GM10266 (cell line): ENCODE data around the gene APOC3.

Source experiments
- DNase-seq: peaks from one replicate; pipeline ENCODE4 v3.0.0; 2012; ENCODE audit errors: extremely low spot score
- TF ChIP-seq, protein P1 (sequence below): IDR thresholded peaks from 2 replicates; pipeline ENCODE4 v1.5.1; 2012; ENCODE audit warnings: mild to moderate bottlenecking, low read depth; ENCODE audit not compliant: control insufficient read depth, insufficient read depth; ENCODE audit errors: missing control alignments

The APOC3 gene

DNA sequence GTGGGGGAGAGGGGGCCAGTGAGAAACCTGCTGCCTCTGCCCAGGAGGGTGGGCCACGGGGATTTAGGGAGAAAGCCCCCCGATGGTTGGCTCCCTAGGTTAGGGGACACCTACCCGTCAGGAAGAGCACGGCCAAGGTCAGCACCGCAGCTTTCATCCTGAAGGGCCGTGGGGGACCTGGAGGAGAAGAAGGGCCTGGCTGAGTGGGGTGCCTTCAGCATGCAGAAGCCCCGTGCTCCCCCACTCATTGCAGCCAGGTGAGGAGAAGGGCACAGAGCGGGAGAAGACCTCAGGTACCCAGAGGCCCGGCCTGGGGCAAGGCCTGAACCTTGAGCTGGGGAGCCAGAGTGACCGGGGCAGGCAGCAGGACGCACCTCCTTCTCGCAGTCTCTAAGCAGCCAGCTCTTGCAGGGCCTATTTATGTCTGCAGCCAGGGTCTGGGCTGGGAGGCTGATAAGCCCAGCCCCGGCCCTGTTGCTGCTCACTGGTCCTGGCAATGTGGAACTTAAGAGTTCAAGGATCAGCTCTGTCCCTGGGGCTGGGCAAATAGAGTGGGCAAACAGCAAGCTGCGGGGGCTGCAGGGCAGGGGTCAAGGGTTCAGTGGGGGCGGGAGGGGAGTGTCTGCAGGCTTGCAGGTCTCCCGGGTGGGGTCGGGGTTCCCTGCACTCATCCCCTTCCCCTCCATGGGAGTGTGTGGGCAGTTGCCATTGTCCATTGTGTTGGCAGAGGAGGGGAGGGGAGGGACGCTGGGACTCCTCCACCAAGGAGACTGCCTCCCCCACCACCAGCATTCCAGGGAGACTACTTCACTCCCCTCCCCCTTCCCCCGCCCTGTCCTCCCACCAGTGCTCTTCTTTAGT is 7.8 kb downstream of the APOC3 start, which contains the start of gene APOA1:
Gene APOA1 (minus strand): TSS at position 392 of the 861 bp plus-strand sequence. CDS start 235 bp downstream, at position 157.
- TF ChIP-seq, protein P1, sequence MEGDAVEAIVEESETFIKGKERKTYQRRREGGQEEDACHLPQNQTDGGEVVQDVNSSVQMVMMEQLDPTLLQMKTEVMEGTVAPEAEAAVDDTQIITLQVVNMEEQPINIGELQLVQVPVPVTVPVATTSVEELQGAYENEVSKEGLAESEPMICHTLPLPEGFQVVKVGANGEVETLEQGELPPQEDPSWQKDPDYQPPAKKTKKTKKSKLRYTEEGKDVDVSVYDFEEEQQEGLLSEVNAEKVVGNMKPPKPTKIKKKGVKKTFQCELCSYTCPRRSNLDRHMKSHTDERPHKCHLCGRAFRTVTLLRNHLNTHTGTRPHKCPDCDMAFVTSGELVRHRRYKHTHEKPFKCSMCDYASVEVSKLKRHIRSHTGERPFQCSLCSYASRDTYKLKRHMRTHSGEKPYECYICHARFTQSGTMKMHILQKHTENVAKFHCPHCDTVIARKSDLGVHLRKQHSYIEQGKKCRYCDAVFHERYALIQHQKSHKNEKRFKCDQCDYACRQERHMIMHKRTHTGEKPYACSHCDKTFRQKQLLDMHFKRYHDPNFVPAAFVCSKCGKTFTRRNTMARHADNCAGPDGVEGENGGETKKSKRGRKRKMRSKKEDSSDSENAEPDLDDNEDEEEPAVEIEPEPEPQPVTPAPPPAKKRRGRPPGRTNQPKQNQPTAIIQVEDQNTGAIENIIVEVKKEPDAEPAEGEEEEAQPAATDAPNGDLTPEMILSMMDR: no peak
- no peak for DNase-seq

DNA sequence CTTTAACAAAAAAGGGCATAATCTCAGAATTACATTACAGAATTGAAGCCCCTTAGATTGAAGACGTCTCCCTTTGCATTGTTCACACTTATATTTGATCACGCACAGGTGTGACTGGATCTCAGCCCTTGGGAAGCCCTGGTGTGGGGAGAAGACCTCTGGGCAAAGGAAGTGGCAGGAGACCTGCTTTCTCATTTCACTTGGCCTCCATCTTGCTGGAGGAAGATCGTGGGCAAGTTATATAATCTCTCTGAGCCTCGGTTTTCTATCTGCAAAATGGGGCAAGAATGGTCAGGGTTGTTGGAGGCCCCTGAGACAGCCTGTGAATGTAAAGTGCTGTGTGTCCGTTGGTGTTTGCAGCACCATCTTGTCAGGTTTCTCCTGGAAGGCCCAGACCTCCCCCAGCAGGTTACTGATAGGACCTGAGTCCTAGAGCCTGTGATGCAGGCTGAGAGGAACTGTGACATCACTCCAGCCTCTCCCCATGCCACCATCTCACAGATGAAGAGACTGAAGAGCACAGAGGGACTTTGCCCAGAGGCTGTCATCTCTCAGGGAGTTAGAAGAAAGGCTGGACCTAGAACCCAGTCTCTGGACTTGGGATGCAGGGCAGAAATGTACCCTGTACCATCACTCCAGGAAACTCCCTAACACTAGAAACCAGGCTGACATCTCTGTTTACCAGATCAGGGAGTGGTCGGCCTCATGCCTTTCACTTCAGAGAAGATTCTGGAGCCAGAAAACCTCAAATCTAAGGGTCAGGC is 8.8 kb downstream of the APOC3 start:
- TF ChIP-seq, protein P1: no peak
- no peak for DNase-seq

DNA sequence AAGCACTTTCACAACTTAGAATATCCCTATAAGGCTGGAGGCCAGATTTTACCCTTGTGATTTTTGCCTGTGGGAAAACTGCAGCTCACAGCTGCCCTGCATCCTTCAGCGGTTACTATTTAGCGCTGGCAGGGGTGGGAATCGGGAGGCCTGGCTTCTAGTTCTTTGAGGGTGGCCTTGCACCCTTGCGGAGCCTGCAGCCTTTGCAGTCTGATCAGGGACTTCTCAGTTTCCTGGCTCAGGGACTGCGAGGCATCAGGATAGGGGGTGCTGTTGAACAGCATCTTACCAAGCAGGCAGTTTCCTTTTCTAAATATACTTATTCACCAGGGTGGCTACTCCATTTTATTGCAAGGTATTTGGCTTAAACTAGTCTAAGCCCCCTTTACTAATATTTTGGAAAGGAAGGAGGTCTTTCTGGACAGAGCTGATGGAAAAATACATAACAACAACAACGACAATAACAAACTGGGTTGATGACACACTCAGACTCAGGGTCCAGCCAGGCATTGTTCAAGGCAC is 10.6 kb downstream of the APOC3 start:
- TF ChIP-seq, protein P1: peak; percentile 4
- DNase-seq: no peak

DNA sequence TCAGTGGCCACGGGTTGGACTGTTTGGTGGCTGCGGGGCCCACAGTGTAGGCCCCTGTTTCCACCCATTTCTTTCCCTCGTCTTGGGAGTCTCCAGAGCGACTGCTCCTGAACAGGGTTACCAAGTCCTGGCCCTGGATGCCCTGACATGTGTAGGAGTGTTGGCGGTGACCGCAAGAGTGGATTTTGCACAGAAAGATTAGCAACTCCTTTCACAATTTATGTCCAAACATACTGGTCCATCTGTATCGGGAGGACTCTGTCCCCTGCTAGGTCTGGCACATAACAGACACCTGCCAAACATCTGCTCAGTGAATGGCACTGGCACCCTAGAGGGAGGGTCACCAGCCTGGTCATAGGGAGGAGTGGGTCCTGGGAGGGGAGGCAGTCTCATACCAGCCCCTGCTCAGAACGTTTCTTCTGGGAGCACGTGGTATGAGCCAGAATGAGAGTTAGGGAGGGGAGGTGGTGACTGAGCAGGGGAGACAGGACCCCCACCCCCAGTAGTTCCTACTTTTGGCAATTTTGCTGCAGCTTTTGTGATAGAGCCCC is 11.1 kb downstream of the APOC3 start:
- TF ChIP-seq, protein P1: no peak
- no peak for DNase-seq

DNA sequence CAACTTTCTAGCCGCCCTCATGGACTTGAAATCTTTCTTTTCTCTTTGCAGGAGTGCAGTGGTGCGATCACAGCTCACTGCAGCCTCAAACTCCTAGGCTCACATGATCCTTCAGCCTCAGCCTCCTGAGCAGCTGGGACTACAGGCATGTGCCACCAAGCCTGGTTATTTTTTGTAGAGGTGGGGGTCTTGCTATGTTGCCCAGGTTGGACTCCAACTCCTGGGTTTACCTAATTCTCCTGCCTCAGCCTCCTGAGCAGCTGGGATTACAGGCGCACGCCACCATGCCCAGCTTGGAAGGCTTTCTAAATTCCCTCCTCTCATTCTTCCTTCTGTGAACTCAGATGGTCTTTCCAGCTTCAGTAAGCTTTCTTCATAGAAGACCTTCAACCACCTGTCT is 12.4 kb downstream of the APOC3 start:
- no peak for DNase-seq
- TF ChIP-seq, protein P1: no peak

DNA sequence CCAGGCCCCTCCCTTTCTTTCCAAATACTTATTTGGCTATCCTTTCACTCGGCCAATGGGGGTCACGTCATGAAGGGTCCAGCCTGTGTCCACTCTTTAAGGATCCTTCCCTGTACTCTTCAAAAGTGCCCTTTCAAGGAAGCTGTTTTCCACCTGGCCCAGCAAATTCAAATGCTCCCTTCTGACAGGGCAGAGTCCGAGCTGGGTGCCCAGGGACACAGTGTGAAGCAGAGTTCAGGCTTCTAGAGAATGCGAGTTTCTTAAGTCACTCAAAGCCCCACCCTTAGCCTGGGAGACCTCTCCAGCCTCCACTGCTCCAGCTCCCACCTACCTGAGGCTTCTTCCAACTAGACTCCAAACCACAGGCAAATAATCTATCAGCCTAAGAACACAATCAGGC is 13.2 kb downstream of the APOC3 start:
- TF ChIP-seq, protein P1: no peak
- no peak for DNase-seq

DNA sequence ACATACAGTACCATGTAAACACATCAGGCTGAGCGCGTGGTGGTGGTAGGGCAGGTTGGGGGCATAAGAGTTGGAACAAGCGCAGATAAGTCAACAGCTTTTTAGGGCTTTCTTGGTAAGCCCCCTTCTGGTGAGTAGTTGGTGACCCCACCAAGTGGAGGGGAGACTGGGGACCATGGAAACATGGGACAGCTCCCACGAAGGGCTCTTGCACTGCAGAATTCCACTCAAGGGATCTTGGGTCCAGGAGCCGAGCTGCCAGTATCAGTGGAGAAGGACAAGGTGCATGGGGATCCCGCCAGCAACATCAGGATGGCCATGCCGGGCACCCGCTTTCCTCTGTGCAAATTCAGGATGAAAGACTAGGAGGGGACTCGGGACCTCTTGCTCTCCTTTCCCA is 14.0 kb downstream of the APOC3 start:
- DNase-seq: no peak
- TF ChIP-seq, protein P1: no peak
